Parathyroid adenoma (tissue), 2 donors: Measurements from ENCODE around the gene SMIM32.

Experiments used
- H2AFZ ChIP-seq: fragments of 300-600 bp; sonication (generic); one replicate; pipeline ENCODE4 v1.7.0; 2017; ENCODE audit warnings: antibody characterized with exemption, mild to moderate bottlenecking
- H3K27ac ChIP-seq: fragments of 300-600 bp; sonication (generic); one replicate; pipeline ENCODE4 v1.7.0; 2017
- H3K27me3 ChIP-seq: fragments of 300-600 bp; sonication (generic); one replicate; pipeline ENCODE4 v1.7.0; 2017; ENCODE audit warnings: low read length; ENCODE audit not compliant: control insufficient read depth, insufficient read depth
- H3K36me3 ChIP-seq: fragments of 300-600 bp; sonication (generic); one replicate; pipeline ENCODE4 v1.7.0; 2017; ENCODE audit warnings: low read length; ENCODE audit not compliant: control insufficient read depth, insufficient read depth
- H3K4me1 ChIP-seq: fragments of 300-600 bp; sonication (generic); one replicate; pipeline ENCODE4 v1.7.0; 2017; ENCODE audit warnings: control low read depth
- H3K4me2 ChIP-seq: fragments of 300-600 bp; sonication (generic); one replicate; pipeline ENCODE4 v1.7.0; 2017; ENCODE audit warnings: low read length
- H3K4me3 ChIP-seq: fragments of 300-600 bp; sonication (generic); one replicate; pipeline ENCODE4 v1.7.0; 2017; ENCODE audit warnings: low read depth, low read length
- H3K79me2 ChIP-seq: fragments of 300-600 bp; sonication (generic); one replicate; pipeline ENCODE4 v1.7.0; 2017; ENCODE audit warnings: control low read depth
- H3K9ac ChIP-seq: fragments of 300-600 bp; sonication (generic); one replicate; pipeline ENCODE4 v1.7.0; 2017; ENCODE audit warnings: mild to moderate bottlenecking
- H3K9me3 ChIP-seq: fragments of 300-600 bp; sonication (generic); one replicate; pipeline ENCODE4 v1.7.0; 2017; ENCODE audit warnings: low read length; ENCODE audit not compliant: control insufficient read depth
- TF ChIP-seq, protein P1 (sequence below): fragments of 300-600 bp; sonication (generic); IDR thresholded peaks from one replicate; pipeline ENCODE4 v1.7.0; 2017; ENCODE audit warnings: antibody characterized with exemption, mild to moderate bottlenecking
- donor health status: primary hyperparathyroidism.

SMIM32 gene

DNA sequence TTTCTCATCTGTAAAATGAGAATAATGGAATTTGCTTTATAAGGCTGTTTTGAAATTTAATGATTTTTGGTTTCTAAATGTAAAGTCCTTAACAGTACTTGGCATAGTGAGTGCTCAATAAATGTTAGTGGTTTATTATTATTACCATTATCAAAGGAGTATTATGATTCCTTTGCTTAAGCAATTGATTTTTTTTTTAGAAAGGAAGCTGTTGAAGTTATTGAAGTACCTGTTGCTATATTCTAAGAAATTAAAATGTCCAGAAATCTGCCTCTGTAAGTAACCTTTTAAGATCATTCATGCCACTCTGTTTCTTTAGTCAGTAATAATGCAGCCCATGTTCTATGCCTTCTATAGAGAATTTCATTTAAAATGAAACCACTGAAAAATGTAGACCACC lies 45.3 kb downstream of the SMIM32 start:
- Histone ChIP-seq H3K4me3 (no peak overlapping the region), H2AFZ (no peak overlapping the region), H3K27ac (no peak overlapping the region), H3K27me3 (no peaks in the 10 kb centered on the region), H3K4me1 (peaks cover 22% of the 10 kb centered on the region), H3K4me2 (no peak overlapping the region), H3K9me3 (no peaks in the 10 kb centered on the region), H3K36me3 (no peaks in the 10 kb centered on the region), H3K9ac (no peak overlapping the region), H3K79me2 (peaks cover 24% of the 10 kb centered on the region)
- TF ChIP-seq, protein P1, sequence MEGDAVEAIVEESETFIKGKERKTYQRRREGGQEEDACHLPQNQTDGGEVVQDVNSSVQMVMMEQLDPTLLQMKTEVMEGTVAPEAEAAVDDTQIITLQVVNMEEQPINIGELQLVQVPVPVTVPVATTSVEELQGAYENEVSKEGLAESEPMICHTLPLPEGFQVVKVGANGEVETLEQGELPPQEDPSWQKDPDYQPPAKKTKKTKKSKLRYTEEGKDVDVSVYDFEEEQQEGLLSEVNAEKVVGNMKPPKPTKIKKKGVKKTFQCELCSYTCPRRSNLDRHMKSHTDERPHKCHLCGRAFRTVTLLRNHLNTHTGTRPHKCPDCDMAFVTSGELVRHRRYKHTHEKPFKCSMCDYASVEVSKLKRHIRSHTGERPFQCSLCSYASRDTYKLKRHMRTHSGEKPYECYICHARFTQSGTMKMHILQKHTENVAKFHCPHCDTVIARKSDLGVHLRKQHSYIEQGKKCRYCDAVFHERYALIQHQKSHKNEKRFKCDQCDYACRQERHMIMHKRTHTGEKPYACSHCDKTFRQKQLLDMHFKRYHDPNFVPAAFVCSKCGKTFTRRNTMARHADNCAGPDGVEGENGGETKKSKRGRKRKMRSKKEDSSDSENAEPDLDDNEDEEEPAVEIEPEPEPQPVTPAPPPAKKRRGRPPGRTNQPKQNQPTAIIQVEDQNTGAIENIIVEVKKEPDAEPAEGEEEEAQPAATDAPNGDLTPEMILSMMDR, result no peak

DNA sequence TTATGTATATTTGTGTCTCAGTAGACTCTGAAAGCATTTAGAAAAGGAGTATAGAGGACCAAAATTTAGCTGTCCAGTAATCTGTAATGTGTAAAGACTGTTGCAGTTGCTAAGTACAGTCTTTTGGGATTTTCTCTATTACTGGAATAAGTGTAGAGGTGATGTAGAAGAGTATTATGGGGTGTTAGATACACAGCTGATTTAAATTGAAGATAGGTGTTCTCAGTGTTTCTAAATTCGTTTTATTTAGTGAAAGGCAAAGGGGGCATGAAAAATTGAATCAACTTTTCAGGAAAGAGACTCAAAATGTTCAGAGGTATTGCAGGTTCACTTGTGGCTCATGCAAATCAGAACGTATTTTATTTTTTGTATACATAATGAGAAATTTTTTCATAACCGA lies 46.8 kb downstream of the SMIM32 start:
- Histone ChIP-seq H3K4me1 (peaks cover 14% of the 10 kb centered on the region), H3K4me3 (no peak overlapping the region), H3K9me3 (no peaks in the 10 kb centered on the region), H3K9ac (no peak overlapping the region), H3K79me2 (peaks cover 29% of the 10 kb centered on the region), H3K36me3 (no peaks in the 10 kb centered on the region), H2AFZ (no peak overlapping the region), H3K27ac (no peak overlapping the region), H3K27me3 (no peaks in the 10 kb centered on the region), H3K4me2 (no peak overlapping the region)
- TF ChIP-seq, protein P1, result no peak

DNA sequence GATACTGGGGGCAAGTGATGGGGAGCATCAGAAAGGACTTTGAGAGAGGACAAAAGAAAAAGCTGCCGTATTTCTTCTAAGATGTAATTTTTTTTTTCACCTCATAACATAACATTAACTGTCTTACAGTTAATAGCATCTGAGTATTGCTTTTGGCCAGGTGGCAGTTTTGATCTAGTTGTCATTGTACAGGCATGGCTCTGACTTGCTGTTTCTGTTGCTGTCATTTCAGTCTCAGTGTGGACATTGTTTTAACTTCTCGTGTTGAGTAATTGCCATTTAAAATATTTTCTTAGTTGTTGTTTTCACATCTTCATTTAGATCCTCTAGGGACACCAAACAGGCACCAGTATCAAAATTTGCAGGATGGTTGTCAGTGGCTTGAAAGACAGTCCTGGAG lies 47.9 kb downstream of the SMIM32 start:
- Histone ChIP-seq H3K9me3 (no peaks in the 10 kb centered on the region), H3K4me1 (peaks cover 12% of the 10 kb centered on the region), H3K27me3 (no peaks in the 10 kb centered on the region), H2AFZ (no peak overlapping the region), H3K36me3 (no peaks in the 10 kb centered on the region), H3K9ac (no peak overlapping the region), H3K4me3 (no peak overlapping the region), H3K27ac (no peak overlapping the region), H3K79me2 (peaks cover 38% of the 10 kb centered on the region), H3K4me2 (no peak overlapping the region)
- TF ChIP-seq, protein P1, result no peak

DNA sequence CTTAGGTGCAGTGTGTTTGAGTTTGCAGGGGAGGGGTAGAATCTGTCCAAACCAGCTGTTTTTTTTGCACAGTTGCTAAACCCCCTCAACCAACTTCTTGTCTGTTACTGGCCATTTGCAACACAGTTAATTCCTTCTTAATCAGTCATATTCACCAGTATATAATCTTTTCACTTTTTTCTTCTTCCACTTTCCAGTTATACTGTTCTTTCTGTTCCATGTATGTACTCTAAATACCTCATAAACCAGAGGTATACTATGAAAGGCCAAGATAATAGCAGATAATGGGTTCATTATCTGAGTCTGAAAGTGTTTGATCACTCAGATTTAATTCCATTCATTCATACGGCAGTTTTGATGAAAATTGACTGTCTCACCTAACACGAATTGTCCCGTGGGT lies 49.2 kb downstream of the SMIM32 start:
- H3K4me1 ChIP-seq, result peaks cover 11% of the 10 kb centered on the region

DNA sequence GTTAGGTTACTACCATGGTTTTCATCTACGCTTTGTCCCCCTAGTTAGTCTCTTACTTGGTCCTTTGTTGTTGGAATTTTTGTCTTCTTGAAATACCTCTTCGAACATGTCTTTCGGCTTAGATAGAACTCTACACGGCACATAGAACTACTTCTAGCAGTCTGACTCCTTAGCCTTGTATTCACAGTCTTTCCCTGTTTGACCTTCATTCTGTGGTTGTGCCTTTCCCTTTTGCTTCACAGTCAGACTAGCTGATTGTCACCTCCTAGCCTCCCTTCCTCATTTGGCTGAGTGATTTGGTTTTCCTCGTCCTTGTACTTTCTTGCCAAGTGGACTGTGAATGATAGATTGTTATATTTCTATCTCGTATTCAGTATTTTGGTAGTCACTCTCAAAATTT lies 49.6 kb downstream of the SMIM32 start:
- peaks cover 55% of the 10 kb centered on the region for H3K79me2 ChIP-seq
- H3K9me3 ChIP-seq, result no peaks in the 10 kb centered on the region
- no peak overlapping the region for H3K27ac ChIP-seq
- no peak overlapping the region for H3K9ac ChIP-seq
- H3K27me3 ChIP-seq, result no peaks in the 10 kb centered on the region
- no peaks in the 10 kb centered on the region for H3K36me3 ChIP-seq
- H3K4me2 ChIP-seq, result no peak overlapping the region
- H3K4me3 ChIP-seq, result no peak overlapping the region
- no peak overlapping the region for H2AFZ ChIP-seq
- TF ChIP-seq, protein P1, result no peak
- peaks cover 9% of the 10 kb centered on the region for H3K4me1 ChIP-seq

More for the DNA sequence above, 49.2 kb downstream of the SMIM32 start:
- no peak overlapping the region for H3K4me2 ChIP-seq
- no peak overlapping the region for H2AFZ ChIP-seq
- TF ChIP-seq, protein P1, result no peak
- H3K27ac ChIP-seq, result no peak overlapping the region
- H3K27me3 ChIP-seq, result no peaks in the 10 kb centered on the region
- no peak overlapping the region for H3K9ac ChIP-seq
- H3K9me3 ChIP-seq, result no peaks in the 10 kb centered on the region
- no peak overlapping the region for H3K4me3 ChIP-seq
- no peaks in the 10 kb centered on the region for H3K36me3 ChIP-seq
- H3K79me2 ChIP-seq, result peaks cover 51% of the 10 kb centered on the region
